ENCODE measurements around the gene PAPSS2.

Gene PAPSS2

GRCh38 chr10:87750001-87750671 is 90.5 kb downstream of the PAPSS2 start:
- DNase-seq (ENCODE audit: low read depth, low spot score), result peak; percentile 74

DNA sequence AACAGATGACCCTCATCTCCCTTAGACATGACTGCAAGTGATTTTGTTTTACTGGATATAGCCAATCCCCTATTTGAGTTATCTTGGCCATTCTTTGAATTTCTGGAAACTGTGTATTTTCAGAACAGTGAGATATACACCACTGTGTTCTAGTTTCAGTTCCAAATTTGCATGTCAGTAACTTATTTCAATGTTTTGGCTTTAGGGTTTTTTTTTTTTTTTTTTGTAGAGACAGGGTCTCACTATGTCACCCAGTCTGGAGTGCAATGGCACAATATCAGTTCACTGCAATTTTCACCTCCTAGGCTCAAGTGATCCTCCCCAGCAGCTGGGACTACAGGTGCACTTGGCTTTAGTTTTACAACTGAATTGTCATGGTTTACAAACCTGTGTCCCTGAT is 91.1 kb downstream of the PAPSS2 start:
- DNase-seq (ENCODE audit: low read depth, low spot score), result no peak

- DNase-seq (ENCODE audit: low read depth, low spot score), result no peak
Observed at GRCh38 chr10:87751274-87751673, 91.6 kb downstream of the PAPSS2 start.

DNA sequence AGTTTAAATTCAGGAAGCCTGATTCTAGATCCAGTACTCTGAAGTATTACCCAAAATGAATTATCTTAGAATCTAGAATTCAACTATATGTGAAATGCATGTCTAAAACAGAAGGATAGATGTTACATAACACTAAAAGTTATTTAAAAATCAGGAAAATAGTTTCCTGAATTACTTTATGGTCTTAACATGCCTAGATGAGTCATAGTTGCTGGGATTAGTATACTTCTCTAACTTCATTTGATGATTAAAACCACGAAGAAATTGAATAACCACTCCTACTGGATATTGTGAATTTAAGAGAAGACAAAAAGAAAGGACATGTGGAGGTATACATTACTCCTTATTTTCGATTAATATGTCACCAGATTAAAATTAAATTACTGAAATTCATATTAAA is 92.9 kb downstream of the PAPSS2 start:
- peak; percentile 37 for DNase-seq (ENCODE audit: low read depth, low spot score)

DNA sequence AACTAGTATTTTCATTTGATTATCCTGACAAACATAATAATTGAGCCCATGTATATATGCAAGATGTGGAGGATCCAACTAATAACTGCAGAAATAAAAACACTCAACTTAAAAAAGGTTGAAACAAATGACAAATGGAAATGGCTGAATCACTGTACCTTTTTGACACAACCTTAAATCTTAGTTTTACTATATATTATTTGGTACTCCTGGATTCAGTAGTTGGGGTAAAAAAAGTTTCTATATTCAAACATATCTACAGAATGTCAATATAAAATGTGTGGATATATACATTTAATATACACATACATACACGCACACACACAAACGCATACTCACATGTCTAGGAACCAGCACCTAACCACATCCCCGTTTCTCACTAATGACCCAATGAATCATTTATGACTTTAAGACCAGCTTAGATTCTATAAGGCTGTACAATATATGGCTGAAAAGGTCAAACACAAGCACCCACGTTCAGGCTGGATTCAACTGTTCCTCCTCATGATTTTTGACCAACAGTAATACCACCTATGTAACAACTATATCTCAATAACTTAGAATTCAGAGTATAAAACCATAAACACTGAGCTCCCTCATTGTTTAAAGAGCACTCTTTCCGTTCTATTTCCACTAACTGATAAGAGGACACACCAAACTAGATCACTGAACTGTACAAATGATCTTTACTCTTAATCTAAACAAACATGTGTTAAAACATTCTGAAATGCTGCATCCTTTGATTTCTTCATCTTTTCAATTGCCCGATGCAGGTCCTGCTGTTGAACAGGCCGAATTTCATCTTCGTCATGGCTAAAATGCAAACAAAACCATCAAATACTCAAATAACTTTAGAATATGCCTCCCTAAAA is 94.6 kb downstream of the PAPSS2 start:
- no peak for DNase-seq (ENCODE audit: low read depth, low spot score)

DNA sequence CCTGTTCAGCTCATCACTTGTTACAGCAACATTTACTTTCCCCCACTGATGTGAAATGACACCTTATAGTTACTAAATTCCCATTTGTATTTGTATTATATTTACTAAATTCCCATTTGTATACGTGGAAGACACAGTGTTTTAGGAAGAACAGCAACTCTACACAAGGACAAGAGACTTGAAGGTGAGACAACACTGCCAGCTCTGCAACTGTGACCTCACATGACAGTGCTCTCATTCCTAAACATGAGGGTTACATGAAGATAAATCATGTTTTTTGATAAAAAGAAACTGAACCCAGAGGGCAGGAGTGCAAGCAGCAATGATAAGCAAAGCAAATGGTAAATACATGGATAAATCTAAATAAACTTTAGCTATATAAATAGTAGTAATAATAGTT is 98.0 kb downstream of the PAPSS2 start:
- no peak for DNase-seq (ENCODE audit: low read depth, low spot score)

GRCh38 chr10:87759551-87759950 is 99.9 kb downstream of the PAPSS2 start:
- DNase-seq (ENCODE audit: low read depth, low spot score), result no peak

GRCh38 chr10:87760195-87760905 is 100.7 kb downstream of the PAPSS2 start:
- DNase-seq (ENCODE audit: low read depth, low spot score), result no peak

DNA sequence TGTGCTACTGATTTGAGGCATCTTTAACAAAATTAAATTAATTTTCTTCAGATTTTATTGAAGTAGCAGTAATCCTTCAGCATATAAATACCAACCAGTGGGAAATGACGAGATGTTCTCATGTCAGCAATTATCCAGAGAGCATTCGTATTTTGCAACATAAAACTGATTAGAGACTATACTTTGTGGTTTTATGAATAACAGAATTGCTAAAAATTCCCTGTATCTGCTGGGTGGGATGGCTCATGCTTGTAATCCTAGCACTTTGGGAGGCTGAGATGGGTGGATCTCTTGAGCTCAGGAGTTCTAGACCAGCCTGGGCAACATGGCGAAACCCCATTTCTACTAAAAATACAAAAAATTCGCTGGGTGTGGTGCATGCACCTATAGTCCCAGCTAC is 101.5 kb downstream of the PAPSS2 start:
- no peak for DNase-seq (ENCODE audit: low read depth, low spot score)

- peak; percentile 39 for DNase-seq (ENCODE audit: low read depth, low spot score)
Observed at GRCh38 chr10:87761892-87762291, 102.2 kb downstream of the PAPSS2 start.

DNA sequence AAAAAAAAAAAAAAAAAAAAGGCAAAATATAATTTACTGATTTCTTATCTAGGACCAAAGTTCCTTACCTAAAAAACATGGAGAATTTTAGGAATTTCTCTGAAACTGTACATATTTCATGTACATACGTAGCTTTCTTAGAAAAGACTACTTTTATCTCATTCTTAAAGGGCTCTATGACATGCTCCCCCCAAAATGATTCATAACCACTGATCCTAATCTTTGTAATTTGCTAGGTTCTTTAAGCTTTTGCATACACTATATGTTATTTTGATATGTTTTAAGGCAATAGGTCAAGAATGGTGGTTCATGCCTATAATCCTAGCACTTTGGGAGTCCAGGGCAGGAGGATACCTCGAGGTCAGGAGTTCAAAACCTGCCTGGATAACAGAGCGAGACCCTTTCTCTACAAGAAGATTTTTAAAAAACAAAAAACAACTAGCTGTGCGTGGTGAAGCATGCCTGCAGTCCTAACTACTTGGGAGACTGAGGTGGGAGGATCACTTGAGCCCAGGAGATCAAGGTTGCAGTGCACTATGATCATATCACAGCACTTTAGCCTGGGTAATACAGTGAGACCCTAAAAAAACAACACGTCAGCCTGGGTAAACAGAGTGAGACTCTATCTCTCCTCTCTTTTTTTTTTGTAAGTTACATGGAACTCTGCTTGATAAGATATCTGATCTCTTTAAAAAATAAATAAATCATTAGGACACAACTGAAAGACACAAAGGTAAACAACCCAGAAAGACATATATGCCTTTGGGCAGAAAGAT is 103.6 kb downstream of the PAPSS2 start:
- no peak for DNase-seq (ENCODE audit: low read depth, low spot score)

- DNase-seq (ENCODE audit: low read depth, low spot score), result no peak
Observed at GRCh38 chr10:87764072-87764934, 104.6 kb downstream of the PAPSS2 start.

- DNase-seq (ENCODE audit: low read depth, low spot score), result no peak
Observed at GRCh38 chr10:87765666-87766376, 106.1 kb downstream of the PAPSS2 start.

DNA sequence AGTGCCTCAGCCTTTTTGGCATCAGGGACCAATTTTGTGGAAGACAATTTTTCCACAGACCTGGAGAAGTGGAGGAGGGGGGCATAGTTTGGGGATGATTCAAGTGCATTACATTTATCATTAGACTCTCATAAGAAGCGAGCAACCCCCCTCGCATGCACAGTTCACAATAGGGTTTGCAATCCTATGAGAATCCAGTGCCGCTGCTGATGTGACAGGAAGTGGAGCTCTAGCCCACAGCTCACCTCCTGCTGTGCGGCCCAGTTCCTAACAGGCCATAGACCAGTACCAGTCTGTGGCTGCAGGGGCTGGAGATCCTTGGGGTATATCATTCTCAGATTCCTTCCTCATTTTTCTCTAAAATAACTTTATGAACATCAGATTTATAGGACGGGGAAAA is 107.6 kb downstream of the PAPSS2 start:
- peak; percentile 59 for DNase-seq (ENCODE audit: low read depth, low spot score)

DNA sequence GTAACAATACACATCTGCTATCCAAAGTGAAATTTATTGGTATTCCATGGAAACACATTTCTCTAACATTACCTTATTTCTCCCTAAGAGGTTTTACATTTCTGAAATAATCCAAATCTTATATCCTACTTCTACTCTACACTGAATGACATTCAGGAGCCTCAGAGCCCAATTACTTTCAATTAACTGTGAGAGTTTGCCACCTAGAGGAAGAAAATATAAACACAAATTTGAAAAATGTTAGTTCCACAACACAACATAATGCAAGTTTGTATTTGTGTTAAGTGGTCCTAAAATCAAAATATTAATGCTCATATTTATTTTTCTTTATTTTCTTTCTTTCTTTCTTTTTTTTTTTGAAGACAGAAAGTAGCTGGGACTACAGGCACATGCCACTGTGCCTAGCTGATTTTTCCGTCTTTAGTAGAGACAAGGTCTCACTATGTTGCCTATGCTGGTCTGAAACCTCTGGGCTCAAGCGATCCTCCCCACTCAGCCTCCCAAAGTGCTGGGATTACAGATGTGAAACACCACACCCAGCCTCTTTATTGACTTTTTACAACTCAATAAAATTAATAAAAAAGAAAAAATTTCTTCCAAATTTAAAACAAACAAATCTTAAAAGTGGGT is 112.3 kb downstream of the PAPSS2 start:
- DNase-seq (ENCODE audit: low read depth, low spot score), result peak; percentile 32

- peak; percentile 15 for DNase-seq (ENCODE audit: low read depth, low spot score)
Observed at GRCh38 chr10:87775766-87776165, 116.1 kb downstream of the PAPSS2 start.

- no peak for DNase-seq (ENCODE audit: low read depth, low spot score)
Observed at GRCh38 chr10:87776328-87776727, 116.7 kb downstream of the PAPSS2 start.

DNA sequence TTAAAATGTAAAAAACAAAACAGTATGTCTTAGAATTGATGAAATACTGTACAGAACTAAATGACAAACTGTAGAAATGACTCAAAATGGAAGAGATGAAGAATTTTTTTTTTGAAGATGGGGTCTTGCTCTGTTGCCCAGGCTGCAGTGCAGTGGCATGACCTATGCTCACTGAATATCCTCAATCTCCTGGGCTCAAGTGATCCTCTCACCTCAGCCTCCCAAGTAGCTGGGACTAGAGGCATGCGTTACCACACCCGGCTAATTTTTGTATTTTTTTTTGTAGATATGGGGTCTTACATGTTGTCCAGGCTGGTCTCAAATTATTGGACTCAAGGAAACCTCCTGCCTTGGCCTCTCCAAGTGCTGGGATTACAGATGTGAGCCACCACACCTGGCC is 121.9 kb downstream of the PAPSS2 start:
- DNase-seq (ENCODE audit: low read depth, low spot score), result no peak

- DNase-seq (ENCODE audit: low read depth, low spot score), result no peak
Observed at GRCh38 chr10:87782721-87783120, 123.0 kb downstream of the PAPSS2 start.

DNA sequence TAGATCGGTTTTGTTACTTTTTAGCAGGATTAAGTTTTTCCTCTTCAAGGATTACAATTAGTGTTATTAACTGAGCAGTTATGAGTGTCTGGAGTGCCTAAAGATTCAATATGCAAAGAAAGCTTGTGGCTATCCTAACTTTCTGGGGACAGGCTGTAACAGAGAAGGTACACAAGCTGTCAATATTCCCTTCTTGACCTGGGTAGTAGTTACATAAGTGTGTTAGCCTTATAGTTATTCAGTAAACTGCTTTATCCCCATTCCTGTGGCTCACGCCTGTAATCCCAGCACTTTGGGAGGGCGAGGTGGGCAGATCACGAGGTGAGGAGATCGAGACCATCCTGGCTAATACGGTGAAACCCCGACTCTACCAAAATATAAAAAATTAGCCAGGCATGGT is 126.7 kb downstream of the PAPSS2 start:
- DNase-seq (ENCODE audit: low read depth, low spot score), result no peak
